ENCODE results near the gene VPS35L. TPM values are rescaled to one million over a fixed set of nuclear protein-coding genes. Genes with fewer than 3 reads are reported as not detected.

Gene VPS35L
- total RNA-seq, 2 experiments from 2014 or later = 25.8 to 28.3 TPM

GRCh38 chr16:19527161-19527560 lies 28.3 kb upstream of the VPS35L start:
- Mint-ChIP-seq H3K9me3 (no peaks in the 10 kb centered on the region), H3K27ac (no peak overlapping the region), H3K36me3 (ENCODE audit: low read depth) (peaks cover 45% of the 10 kb centered on the region), H3K4me1 (ENCODE audit: low read depth) (peaks cover 28% of the 10 kb centered on the region), H3K27me3 (no peaks in the 10 kb centered on the region), H3K4me3 (no peak overlapping the region)
- Histone ChIP-seq H3K9me3 (ENCODE audit: control insufficient read depth in 1 of 2, insufficient read depth in 1 of 2, low read length in 2 of 2) (no peaks in the 10 kb centered on the region), H3K4me3 (ENCODE audit: low read length) (no peak overlapping the region), H3K27ac (ENCODE audit: low read depth in 1 of 2, low read length in 2 of 2) (no peak overlapping the region), H3K36me3 (ENCODE audit: insufficient read depth, low read length) (peaks cover 15% of the 10 kb centered on the region), H3K4me1 (ENCODE audit: insufficient read depth, low read length) (peaks cover 21% of the 10 kb centered on the region), H3K27me3 (ENCODE audit: control insufficient read depth in 1 of 2, insufficient read depth in 2 of 2, low read length in 2 of 2) (no peaks in the 10 kb centered on the region)
- no peak for TF ChIP-seq CTCF (IDR thresholded peaks at IDR 0.05)
- ChIA-PET CTCF (interaction anchor here (4.1 kb wide), 1 partner anchor 28 kb away, joined by 40 read pairs; the partner anchor contains the start of gene VPS35L), POLR2A (interaction anchor here (0.6 kb wide), 1 partner anchor 28 kb away, joined by 3 read pairs; no protein-coding TSS in a partner anchor)
- no peak for DNase-seq
- ATAC-seq (ENCODE audit: poor library complexity) = no peak
- intact Hi-C loops (cut with DNase I, micrococcal nuclease) = loop anchor here in 1 of 2 experiments (10.0 kb wide), 1 partner anchor 1378 kb away; the partner anchor contains the start of genes DCUN1D3 and LYRM1

GRCh38 chr16:19528666-19529065 lies 26.8 kb upstream of the VPS35L start:
- Mint-ChIP-seq H3K4me3 (no peak overlapping the region), H3K36me3 (ENCODE audit: low read depth) (peaks cover 57% of the 10 kb centered on the region), H3K9me3 (no peaks in the 10 kb centered on the region), H3K27ac (no peak overlapping the region), H3K27me3 (no peaks in the 10 kb centered on the region), H3K4me1 (ENCODE audit: low read depth) (peaks cover 20% of the 10 kb centered on the region)
- no peaks in the 10 kb centered on the region for H3K27me3 ChIP-seq (ENCODE audit: control insufficient read depth in 1 of 2, insufficient read depth in 2 of 2, low read length in 2 of 2)
- DNase-seq (no peak), ATAC-seq (ENCODE audit: poor library complexity) (no peak)
- no peak overlapping the region for H3K4me3 ChIP-seq (ENCODE audit: low read length)
- POLR2A ChIA-PET = no interaction called here
- H3K36me3 ChIP-seq (ENCODE audit: insufficient read depth, low read length) = peaks cover 15% of the 10 kb centered on the region
- H3K9me3 ChIP-seq (ENCODE audit: control insufficient read depth in 1 of 2, insufficient read depth in 1 of 2, low read length in 2 of 2) = no peaks in the 10 kb centered on the region
- CTCF ChIA-PET = interaction anchor here (1.6 kb wide), 1 partner anchor 26 kb away, joined by 6 read pairs; the partner anchor contains the start of gene VPS35L
- intact Hi-C loops (cut with DNase I, micrococcal nuclease) = loop anchor here in 1 of 2 experiments (10.0 kb wide), 1 partner anchor 1376 kb away; the partner anchor contains the start of genes DCUN1D3 and LYRM1
- no peak for TF ChIP-seq CTCF (IDR thresholded peaks at IDR 0.05)
- H3K27ac ChIP-seq (ENCODE audit: low read depth in 1 of 2, low read length in 2 of 2) = no peak overlapping the region
- H3K4me1 ChIP-seq (ENCODE audit: insufficient read depth, low read length) = peaks cover 13% of the 10 kb centered on the region

- H3K27me3 ChIP-seq (ENCODE audit: control insufficient read depth in 1 of 2, insufficient read depth in 2 of 2, low read length in 2 of 2) = no peaks in the 10 kb centered on the region
- intact Hi-C loops (cut with DNase I, micrococcal nuclease) = no loop called here
- H3K4me1 ChIP-seq (ENCODE audit: insufficient read depth, low read length) = no peaks in the 10 kb centered on the region
- TF ChIP-seq CTCF (IDR thresholded peaks at IDR 0.05) = no peak
- no peak overlapping the region for H3K4me3 ChIP-seq (ENCODE audit: low read length)
- H3K27ac ChIP-seq (ENCODE audit: low read depth in 1 of 2, low read length in 2 of 2) = no peak overlapping the region
- Mint-ChIP-seq H3K27ac (no peak overlapping the region), H3K27me3 (no peaks in the 10 kb centered on the region), H3K4me3 (no peak overlapping the region), H3K9me3 (no peaks in the 10 kb centered on the region), H3K4me1 (ENCODE audit: low read depth) (no peaks in the 10 kb centered on the region), H3K36me3 (ENCODE audit: low read depth) (peaks cover 77% of the 10 kb centered on the region)
- no peak for DNase-seq
- peaks cover 21% of the 10 kb centered on the region for H3K36me3 ChIP-seq (ENCODE audit: insufficient read depth, low read length)
- ATAC-seq (ENCODE audit: poor library complexity) = no peak
- no peaks in the 10 kb centered on the region for H3K9me3 ChIP-seq (ENCODE audit: control insufficient read depth in 1 of 2, insufficient read depth in 1 of 2, low read length in 2 of 2)
- ChIA-PET POLR2A (no interaction called here), CTCF (no interaction called here)
Measured at GRCh38 chr16:19532601-19533000, 22.9 kb upstream of the VPS35L start.

All from CD4-positive, alpha-beta T cell (primary cell).